Spinal cord (tissue), 10 donors: ENCODE results near the gene MPST. TPM values are rescaled to one million over a fixed set of nuclear protein-coding genes. Genes with fewer than 3 reads are reported as not detected.

Experiments used
- DNase-seq, 6 donors: peaks; one replicate each; pipeline versions ENCODE4 v3.0.0 to v3.0.0-alpha.2; 2013 to 2015; ENCODE audit warnings: low spot score in 6 of 6, low read depth in 4 of 6
- H3K27ac ChIP-seq: one replicate; pipeline ENCODE4 v1.5.1; 2013; ENCODE audit warnings: low read depth, low read length, control low read depth
- H3K27me3 ChIP-seq: one replicate; pipeline ENCODE4 v1.6.1; 2013; ENCODE audit warnings: low read length; ENCODE audit not compliant: control insufficient read depth, insufficient read depth
- H3K36me3 ChIP-seq: one replicate; pipeline ENCODE4 v1.6.1; 2013; ENCODE audit warnings: low read length; ENCODE audit not compliant: control insufficient read depth, insufficient read depth
- H3K4me1 ChIP-seq: one replicate; pipeline ENCODE4 v1.6.1; 2013; ENCODE audit warnings: low read length; ENCODE audit not compliant: control insufficient read depth, insufficient read depth
- H3K4me3 ChIP-seq: one replicate; pipeline ENCODE4 v1.5.1; 2013; ENCODE audit warnings: low read depth, low read length, control low read depth
- H3K9me3 ChIP-seq: one replicate; pipeline ENCODE4 v1.6.1; 2013; ENCODE audit warnings: low read length; ENCODE audit not compliant: control insufficient read depth, insufficient read depth
- WGBS: methylation state at CpG from one replicate; pipeline ENCODE4 v1.1.5; 2013; ENCODE audit warnings: missing lambda C conversion rate; ENCODE audit not compliant: insufficient coverage; 5-methylcytosine and 5-hydroxymethylcytosine counted together
- polyA plus RNA-seq, 2 donors: library from polyadenylated mRNA; unstranded; fragments of 120-200 nt; gene quantifications; one replicate each; pipeline ENCODE4 v1.2.1, GENCODE V29; 2013; ENCODE audit not compliant: insufficient read length in 2 of 2
- small RNA-seq: library from RNA; depleted of rRNA; stranded (forward); fragments of <200 nt; gene quantifications from one replicate; pipeline ENCODE3, GENCODE V24; 2014; ENCODE audit warnings: low replicate concordance
- total RNA-seq, 2 donors: library from RNA; depleted of rRNA in 1 of 2; stranded (reverse); fragments of 120-200 nt in 1 of 2; fragments of >200 nt in 1 of 2; gene quantifications; one replicate each; pipeline versions ENCODE4 v1.2.3 to v1.2.4, GENCODE V29; 2013 to 2014
- donor health status: healthy.

Gene MPST
- total and polyA plus RNA-seq, 4 donors = 20.1 to 65.1 (median 47.5) TPM

GRCh38 chr22:37074537-37074936 is 55.0 kb downstream of the MPST start:
- Histone ChIP-seq H3K4me3 (no peak overlapping the region), H3K27ac (no peak overlapping the region), H3K27me3 (peaks cover 29% of the 10 kb centered on the region), H3K4me1 (no peaks in the 10 kb centered on the region), H3K9me3 (no peaks in the 10 kb centered on the region), H3K36me3 (no peaks in the 10 kb centered on the region)
- 89% methylated on average over 10 of the region's 16 CpGs for WGBS
- no peak for DNase-seq

GRCh38 chr22:37075046-37075445 is 55.5 kb downstream of the MPST start:
- WGBS = 62% methylated on average over 17 of the region's 17 CpGs
- H3K36me3 ChIP-seq = no peaks in the 10 kb centered on the region
- no peak overlapping the region for H3K4me3 ChIP-seq
- no peak for DNase-seq
- H3K9me3 ChIP-seq = no peaks in the 10 kb centered on the region
- no peaks in the 10 kb centered on the region for H3K4me1 ChIP-seq
- H3K27me3 ChIP-seq = peaks cover 24% of the 10 kb centered on the region
- H3K27ac ChIP-seq = no peak overlapping the region

GRCh38 chr22:37075822-37076433 is 56.4 kb downstream of the MPST start:
- peaks cover 17% of the 10 kb centered on the region for H3K27me3 ChIP-seq
- H3K27ac ChIP-seq = no peak overlapping the region
- no peak for DNase-seq
- H3K4me3 ChIP-seq = no peak overlapping the region
- WGBS = 86% methylated on average over 8 of the region's 9 CpGs
- no peaks in the 10 kb centered on the region for H3K4me1 ChIP-seq
- H3K36me3 ChIP-seq = no peaks in the 10 kb centered on the region
- no peaks in the 10 kb centered on the region for H3K9me3 ChIP-seq

- Histone ChIP-seq H3K27ac (no peak overlapping the region), H3K4me1 (no peaks in the 10 kb centered on the region), H3K36me3 (no peaks in the 10 kb centered on the region), H3K9me3 (no peaks in the 10 kb centered on the region), H3K4me3 (no peak overlapping the region), H3K27me3 (peaks cover 17% of the 10 kb centered on the region)
- WGBS = 35% methylated on average over 14 of the region's 15 CpGs
- DNase-seq = peak in 2 of 6 donors; percentile 24 to 55
Observed at GRCh38 chr22:37077802-37078448, 58.4 kb downstream of the MPST start.

GRCh38 chr22:37079158-37079557 is 59.6 kb downstream of the MPST start:
- H3K9me3 ChIP-seq = no peaks in the 10 kb centered on the region
- no peak for DNase-seq
- WGBS = 51% methylated on average over 2 of the region's 5 CpGs
- H3K27ac ChIP-seq = no peak overlapping the region
- no peaks in the 10 kb centered on the region for H3K36me3 ChIP-seq
- no peak overlapping the region for H3K4me3 ChIP-seq
- H3K4me1 ChIP-seq = no peaks in the 10 kb centered on the region
- peaks cover 17% of the 10 kb centered on the region for H3K27me3 ChIP-seq

Small RNA genes lying within 50 kb of the gene (small RNA-seq; reads per million reads assigned to genes)
- gene RF00019 = not detected

Other genes with a start within 250 kb of the MPST start
- 10 to 100 TPM; 17.0 to 47.3 TPM for gene IFT27, start 243.6 kb upstream of the MPST start, total RNA-seq
- gene IFT27, start 243.6 kb upstream of the MPST start, polyA plus RNA-seq = 10 to 100 TPM; 62.9 to 72.3 TPM
- gene PVALB, start 202.7 kb upstream of the MPST start, total RNA-seq = 10 to 100 TPM; 10.0 to 22.8 TPM
- gene PVALB, start 202.7 kb upstream of the MPST start, polyA plus RNA-seq = 10 to 100 TPM; 11.9 to 15.4 TPM
- 1 to 10 TPM; 7.1 to 9.0 TPM for gene NCF4, start 158.7 kb upstream of the MPST start, total RNA-seq
- gene NCF4, start 158.7 kb upstream of the MPST start, polyA plus RNA-seq = 1 to 10 TPM; 3.4 to 3.6 TPM
- 1 to 10 TPM; 1.9 to 3.1 TPM for gene CSF2RB, start 106.1 kb upstream of the MPST start, total RNA-seq
- 1 to 10 TPM; 1.3 to 1.6 TPM for gene CSF2RB, start 106.1 kb upstream of the MPST start, polyA plus RNA-seq
- 10 to 100 TPM; 13.6 to 45.7 TPM for gene TST, start 295 bp upstream of the MPST start, total RNA-seq
- 10 to 100 TPM; 19.7 to 22.7 TPM for gene TST, start 295 bp upstream of the MPST start, polyA plus RNA-seq
- gene KCTD17, start 32.0 kb downstream of the MPST start, total RNA-seq = 10 to 100 TPM; 22.5 to 35.5 TPM
- gene KCTD17, start 32.0 kb downstream of the MPST start, polyA plus RNA-seq = 10 to 100 TPM; 82.6 to 84.2 TPM
- under 1 TPM in 1 of 2 donors, not detected in 1; 0.17 TPM for gene TMPRSS6, start 90.0 kb downstream of the MPST start, total RNA-seq
- gene TMPRSS6, start 90.0 kb downstream of the MPST start, polyA plus RNA-seq = under 1 TPM; 0.13 to 0.24 TPM
- gene IL2RB, start 130.2 kb downstream of the MPST start, total RNA-seq = under 1 TPM; 0.11 to 0.69 TPM
- gene IL2RB, start 130.2 kb downstream of the MPST start, polyA plus RNA-seq = under 1 TPM; 0.16 to 0.17 TPM
- 10 to 100 TPM in 1 of 2 donors, 1 to 10 TPM in 1; 7.5 to 12.4 TPM for gene C1QTNF6, start 168.5 kb downstream of the MPST start, total RNA-seq
- 10 to 100 TPM; 13.4 to 15.1 TPM for gene C1QTNF6, start 168.5 kb downstream of the MPST start, polyA plus RNA-seq
- 1 to 10 TPM in 1 of 2 donors, under 1 TPM in 1; 0.39 to 2.0 TPM for gene SSTR3, start 192.7 kb downstream of the MPST start, total RNA-seq
- gene SSTR3, start 192.7 kb downstream of the MPST start, polyA plus RNA-seq = 1 to 10 TPM; 2.3 to 2.9 TPM
- gene RAC2, start 224.5 kb downstream of the MPST start, total RNA-seq = 1 to 10 TPM; 2.1 to 4.8 TPM
- 1 to 10 TPM; 2.4 to 3.0 TPM for gene RAC2, start 224.5 kb downstream of the MPST start, polyA plus RNA-seq